GM21390 (cell line): Measurements from ENCODE around the gene THRB.

ENCODE experiments used
- ATAC-seq: cut with Tn5 transposase; IDR thresholded peaks from one replicate; pipeline ENCODE4 v1.9.1; 2021; ENCODE audit not compliant: unreplicated experiment

THRB gene

DNA sequence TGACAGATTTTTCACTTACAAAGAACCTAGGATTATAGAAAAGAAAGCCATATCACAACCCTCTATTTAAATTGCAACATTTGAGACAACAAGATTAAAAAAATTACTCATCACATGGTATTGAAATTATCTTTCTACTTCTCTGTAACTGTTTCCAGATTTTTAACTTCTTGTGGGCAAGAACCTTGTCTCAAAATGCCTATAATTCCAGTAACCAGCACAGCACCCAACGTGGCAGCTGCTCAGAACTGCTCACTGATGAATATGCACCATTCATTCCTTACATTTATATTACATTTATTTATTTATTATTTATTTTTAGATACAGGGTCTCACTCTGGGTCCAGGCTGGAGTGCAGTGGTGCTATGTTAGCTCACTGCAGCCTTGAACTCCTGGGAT is 216.1 kb downstream of the THRB start:
- ATAC-seq, result no peak

GRCh38 chr3:24273491-24273890 is 221.2 kb downstream of the THRB start:
- ATAC-seq, result no peak

GRCh38 chr3:24272875-24273274 is 221.8 kb downstream of the THRB start:
- no peak for ATAC-seq

DNA sequence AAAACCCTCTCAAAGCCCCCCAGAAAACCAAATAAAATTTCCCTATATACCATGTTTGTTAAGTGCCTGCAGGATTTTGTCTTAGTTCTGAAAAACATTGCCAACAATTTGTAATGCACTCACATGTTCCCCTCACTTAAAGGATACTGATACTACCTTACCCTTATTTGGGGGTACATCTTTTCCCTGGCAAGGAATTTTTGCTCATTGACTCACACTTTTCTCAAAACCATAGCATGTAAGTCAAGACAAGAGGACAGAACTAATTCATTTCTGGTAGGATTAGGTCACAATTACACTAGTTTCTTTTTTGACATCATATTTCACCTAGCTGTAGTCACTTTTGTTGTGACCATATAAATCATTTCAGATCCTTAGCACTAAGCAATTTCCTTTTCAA is 222.2 kb downstream of the THRB start:
- no peak for ATAC-seq

- no peak for ATAC-seq
These were observed 223.4 kb downstream of the THRB start for GRCh38 chr3:24271228-24271627.

DNA sequence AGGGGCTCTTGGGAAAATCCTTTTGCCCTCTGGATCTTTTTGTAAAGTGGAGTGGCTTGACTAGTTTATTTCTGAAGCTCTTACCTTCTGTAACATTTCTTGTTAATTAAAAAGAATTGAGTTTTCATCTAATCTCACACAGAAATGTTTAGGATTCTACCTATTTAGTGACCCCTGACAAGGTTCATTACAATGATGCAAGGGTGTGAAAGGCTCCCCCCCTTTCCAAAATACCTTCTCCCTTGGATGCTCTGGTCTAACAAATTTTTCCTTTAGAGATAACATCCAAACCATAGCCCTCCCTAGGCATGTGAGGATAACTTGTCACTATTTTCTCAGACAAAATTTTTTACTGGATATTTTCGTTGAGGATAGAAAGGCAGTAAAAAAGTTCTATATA is 223.9 kb downstream of the THRB start:
- ATAC-seq, result no peak

DNA sequence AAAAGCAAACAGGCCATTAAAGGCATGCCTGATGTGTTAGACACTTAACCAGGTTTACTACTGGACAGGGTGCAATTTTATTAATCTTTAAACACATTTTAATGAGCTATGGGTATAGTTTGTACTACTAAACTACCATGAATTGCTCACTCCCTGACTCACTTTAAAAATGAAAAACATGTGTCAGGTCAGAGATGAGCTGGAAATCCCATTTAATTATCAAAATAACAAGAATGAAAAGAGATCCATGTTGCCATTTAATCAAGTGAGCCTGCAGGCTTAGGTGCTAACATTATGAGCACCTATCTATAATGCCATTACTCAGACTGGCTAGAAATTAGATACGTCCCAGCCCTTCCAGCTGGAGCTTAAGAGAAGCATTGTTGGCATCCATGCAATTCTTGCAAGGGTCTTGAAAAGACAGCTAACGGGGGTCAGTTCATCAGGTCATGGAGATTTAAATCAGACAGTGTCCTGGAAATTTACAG is 224.4 kb downstream of the THRB start:
- no peak for ATAC-seq

- peak; percentile 83 for ATAC-seq
These were observed 229.9 kb downstream of the THRB start for GRCh38 chr3:24264748-24265158.

- no peak for ATAC-seq
These were observed 230.6 kb downstream of the THRB start for GRCh38 chr3:24264011-24264410.

DNA sequence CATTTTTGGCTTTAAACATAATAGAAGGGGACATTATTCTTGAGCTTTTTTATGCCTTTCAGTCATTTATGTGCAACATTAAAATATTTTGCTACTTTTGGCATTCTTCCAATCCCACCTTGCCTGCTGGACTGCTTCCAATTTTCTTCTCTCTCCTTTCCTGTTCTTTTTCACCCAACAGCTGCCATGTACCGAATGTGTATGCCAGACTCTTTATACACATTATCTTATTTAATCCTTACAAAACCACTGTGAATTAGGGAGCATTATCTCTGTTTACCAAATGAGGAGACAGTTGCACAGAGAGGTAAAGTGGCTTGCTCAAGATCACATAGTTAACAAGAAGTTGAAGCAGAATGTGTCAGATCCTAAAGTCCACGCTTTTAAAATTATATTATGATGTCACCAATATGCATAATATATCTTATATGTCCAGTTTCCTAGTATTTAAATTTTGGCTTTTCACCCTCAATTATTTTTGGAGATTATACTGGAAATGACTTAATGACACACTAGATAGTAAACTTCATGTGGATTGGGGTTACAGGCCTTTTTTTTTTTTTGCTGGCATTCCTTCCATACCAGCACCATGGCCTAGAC is 231.5 kb downstream of the THRB start:
- ATAC-seq, result no peak

- ATAC-seq, result no peak
These were observed 233.1 kb downstream of the THRB start for GRCh38 chr3:24261521-24261920.

DNA sequence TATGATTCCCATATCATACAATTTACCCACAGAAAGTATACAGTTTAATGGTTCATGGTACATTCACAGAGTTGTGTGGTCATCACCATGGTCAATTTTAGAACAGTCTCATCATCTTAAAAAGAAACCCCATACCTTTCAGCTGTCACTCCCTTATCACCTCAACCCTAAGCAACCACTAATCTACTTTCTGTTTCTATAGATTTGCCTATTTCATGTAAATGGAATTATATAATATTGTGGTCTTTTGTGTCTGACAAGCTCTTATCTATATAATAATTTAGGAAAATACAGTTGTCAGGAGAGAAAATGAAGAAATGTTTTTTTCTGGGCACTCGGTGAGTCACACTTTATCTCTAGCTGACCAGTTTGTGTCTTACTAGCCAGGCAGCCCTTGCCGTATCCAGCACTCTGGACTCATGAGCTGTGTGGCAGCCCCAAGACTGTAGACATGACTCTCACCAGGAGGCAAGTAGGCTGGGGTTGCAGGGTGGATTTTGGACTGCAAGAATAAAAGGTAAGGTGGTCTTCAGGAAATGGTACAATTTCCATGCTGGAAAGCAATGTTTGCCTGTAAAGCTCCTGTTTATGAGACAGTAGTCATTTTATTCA is 234.6 kb downstream of the THRB start:
- ATAC-seq, result no peak

DNA sequence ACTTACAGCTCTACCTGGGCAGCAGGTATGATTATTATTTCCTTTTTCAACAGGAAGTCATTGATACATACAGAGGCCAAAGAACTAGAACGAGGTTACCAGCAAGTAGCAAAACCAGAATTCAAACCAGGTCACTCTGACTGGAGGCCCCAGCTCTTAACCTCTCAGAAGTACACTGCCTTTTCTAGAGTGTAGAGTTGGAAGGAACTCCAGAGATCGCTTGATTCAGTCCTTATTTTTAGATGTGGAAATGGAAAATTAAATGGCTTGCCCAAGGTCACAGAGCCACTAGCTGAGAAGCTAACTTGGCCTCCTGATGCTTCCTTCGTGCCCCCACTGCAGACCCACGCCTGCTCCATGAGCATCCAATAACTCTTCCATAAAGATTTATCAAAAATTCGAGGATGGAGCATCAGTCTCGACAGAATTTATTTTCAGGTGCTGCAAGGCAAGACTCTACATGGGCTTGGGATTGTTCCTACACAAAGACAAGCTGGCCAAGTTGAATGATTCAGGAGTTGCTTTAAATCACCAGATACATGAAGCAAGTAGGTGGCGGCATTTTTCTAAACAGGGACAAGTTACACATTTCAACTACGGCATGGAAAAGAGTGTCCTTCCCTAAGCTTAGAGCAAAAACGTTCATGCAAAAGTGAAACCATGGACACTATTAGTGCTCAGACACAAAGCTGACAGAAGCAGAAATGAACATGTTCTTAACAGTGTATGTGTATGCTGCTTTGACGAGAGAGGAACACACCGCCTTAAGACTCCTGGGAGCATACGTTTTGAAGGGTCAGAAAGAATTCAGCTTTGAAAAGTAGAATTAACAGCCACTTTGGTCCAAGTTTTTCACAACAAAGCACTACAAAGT is 235.7 kb downstream of the THRB start:
- ATAC-seq, result no peak

DNA sequence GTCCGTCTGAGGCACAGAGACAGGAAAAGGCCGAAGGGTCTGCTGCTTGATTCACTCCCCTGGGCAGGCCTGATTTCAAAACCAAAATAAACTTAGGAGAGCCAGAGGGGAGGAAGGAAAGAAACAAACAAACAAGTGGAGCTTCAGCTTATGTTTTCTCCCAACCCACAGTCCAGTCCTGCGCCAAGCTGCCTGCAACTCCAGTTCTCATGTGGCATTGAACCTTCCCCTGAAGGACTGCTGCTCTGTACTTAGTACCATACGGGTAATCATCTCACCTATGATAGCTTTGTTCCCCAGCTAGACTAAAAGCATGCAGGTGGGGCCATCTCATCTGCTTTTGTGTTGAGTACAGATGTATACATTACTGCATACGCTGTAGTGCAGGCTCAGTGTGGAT is 236.4 kb downstream of the THRB start:
- ATAC-seq, result no peak

DNA sequence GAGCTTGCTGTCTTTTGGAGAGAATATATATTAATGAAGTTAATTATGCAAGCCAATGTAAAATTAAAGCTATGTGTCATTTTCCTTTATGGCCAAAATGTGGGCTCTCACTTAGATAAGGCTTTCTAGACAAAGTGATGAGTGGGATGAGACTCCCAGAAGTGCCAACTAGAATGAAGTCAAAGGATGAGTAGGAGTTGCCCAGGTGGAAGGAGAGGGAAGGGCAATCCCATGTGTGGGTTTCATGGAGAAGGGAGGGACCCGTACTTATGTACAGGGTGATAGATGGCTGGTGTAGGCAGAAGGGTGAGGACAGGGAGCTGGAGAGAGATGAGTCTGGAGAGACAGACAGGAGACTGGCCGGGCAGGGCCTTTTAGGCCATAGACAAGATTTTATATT is 239.2 kb downstream of the THRB start:
- ATAC-seq, result no peak

DNA sequence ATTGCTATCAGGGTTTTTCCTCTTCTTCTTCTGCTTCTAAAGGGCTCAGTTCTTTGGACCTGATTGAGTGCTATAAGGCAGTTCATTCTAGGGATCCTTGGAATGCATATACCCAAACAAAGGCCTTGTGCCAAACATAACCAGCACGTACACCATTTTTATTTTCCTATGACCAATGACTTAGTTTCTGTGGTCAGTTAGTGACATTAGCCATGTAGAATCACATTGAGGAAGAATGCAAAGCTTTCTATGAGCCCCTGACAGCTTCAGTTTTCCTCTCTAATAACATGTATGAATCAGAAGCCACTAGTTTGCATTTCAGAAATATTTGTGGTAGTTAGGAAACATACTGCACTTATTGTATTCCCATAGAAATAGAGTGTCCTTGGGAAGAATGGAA is 240.0 kb downstream of the THRB start:
- ATAC-seq, result no peak

DNA sequence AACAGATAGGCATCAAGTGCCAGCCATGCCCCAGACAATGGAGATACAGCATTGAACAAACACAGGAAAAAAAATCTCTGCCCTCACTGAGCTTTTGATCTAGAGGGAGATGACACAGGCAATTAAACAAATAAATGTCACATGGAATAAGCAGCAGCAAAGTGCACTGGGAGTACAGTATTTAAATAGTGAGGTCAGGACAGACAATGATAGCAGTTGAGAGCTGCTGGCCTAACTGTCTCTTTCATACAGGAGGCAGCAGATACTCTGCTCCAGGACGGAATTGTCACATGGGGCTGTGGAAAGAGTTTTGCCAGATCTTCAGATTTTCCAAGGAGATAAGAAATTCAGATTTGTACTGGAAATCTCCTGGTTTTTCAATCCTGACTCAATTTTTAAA is 241.3 kb downstream of the THRB start:
- ATAC-seq, result no peak

GRCh38 chr3:24249523-24249922 is 245.1 kb downstream of the THRB start:
- no peak for ATAC-seq

DNA sequence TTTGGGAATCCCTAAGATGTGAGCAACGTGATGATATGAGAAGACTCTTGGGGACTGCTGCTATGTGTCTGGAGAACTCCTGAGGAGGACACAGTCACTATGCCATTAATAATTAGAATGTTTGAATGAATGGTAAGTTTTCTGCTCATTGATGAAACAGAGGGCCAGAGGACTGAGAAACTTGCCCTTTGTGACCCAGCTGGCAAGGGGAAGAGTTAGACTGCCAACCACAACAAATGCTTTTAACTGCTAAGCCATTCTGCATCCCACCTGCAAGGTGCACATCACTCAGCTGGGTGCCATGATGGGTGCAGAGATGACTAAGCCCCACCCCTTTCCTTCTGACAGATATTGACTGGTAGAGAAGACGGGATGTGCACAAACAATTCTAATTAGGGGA is 249.6 kb downstream of the THRB start:
- ATAC-seq, result no peak

DNA sequence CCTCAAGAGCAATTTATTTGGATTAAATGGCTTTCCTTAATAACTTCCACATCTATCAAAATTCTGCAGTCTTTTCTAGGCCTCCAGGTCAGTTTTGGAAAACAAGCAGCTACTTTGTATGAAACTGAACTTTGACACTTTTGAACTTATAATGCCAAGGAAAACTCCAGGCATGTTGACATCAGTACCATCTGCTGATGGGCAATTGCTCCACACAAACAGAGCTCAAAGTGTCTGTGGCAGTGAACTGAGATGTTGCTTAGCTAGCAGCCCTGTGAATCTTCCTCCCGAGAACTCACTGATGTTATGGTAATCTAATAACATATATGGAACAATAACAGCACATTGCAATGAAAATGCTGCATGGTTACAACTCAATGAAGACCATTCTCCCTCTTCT is 250.2 kb downstream of the THRB start:
- no peak for ATAC-seq

- ATAC-seq, result no peak
These were observed 252.5 kb downstream of the THRB start for GRCh38 chr3:24242012-24242698.

DNA sequence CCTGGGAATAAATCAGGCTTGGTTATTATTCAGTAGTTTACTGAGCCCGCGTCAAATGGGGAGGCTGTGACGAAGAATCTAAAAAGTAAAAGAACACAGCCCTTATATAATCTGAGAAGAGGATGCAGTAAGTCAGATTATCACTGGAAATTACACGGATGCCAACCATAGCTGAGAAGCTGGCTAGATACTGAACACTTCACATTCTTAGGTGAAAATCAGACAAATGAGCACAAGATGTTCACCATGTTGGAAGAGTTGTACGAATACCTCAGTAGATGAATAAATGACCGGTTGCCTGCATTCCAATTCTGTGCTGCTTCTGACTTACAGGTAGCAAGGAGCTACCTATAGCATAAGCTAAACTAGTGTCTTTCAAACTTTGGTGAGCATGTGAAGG is 254.3 kb downstream of the THRB start:
- no peak for ATAC-seq
